WTC11 (cell line): Measurements from ENCODE around the gene ARRDC1. TPM values are rescaled to one million over a fixed set of nuclear protein-coding genes. Genes with fewer than 3 reads are reported as not detected.
A peak's percentile ranks its signal among the peaks of the same experiment; 100 is the strongest.

Source experiments
- ATAC-seq: fragments of 200-7000 bp; cut with Tn5 transposase; 2 replicates; pipeline ENCODE4 v1.10.0; 2021; ENCODE audit warnings: mild to moderate bottlenecking, moderate library complexity
- CTCF ChIA-PET: fragments of 300-600 bp; sonication (Branson Sonifier 250); formaldehyde crosslinking; loops from one replicate; lab custom pipeline; 2021; ENCODE audit warnings: antibody characterized with exemption; lab: Charles Lee
- POLR2A ChIA-PET: fragments of 350-600 bp; sonication (Branson Sonifier 250); formaldehyde crosslinking; loops from one replicate; lab custom pipeline; 2021; ENCODE audit warnings: antibody characterized with exemption; lab: Charles Lee
- DNase-seq: peaks from one replicate; pipeline ENCODE4 v3.0.0; 2021; ENCODE audit warnings: low spot score
- H3K27ac Mint-ChIP-seq: 2 replicates; pipeline ENCODE4 v1.8.0; 2021; ENCODE audit warnings: mixed read lengths
- H3K27me3 Mint-ChIP-seq: 2 replicates; pipeline ENCODE4 v1.8.0; 2021; ENCODE audit warnings: low read depth, mild to moderate bottlenecking, moderate library complexity, mixed read lengths
- H3K36me3 Mint-ChIP-seq: 2 replicates; pipeline ENCODE4 v1.8.0; 2021; ENCODE audit warnings: mixed read lengths
- H3K4me1 Mint-ChIP-seq: 2 replicates; pipeline ENCODE4 v1.8.0; 2022; ENCODE audit warnings: mixed read lengths
- H3K4me3 Mint-ChIP-seq: 2 replicates; pipeline ENCODE4 v1.8.0; 2021; ENCODE audit warnings: mild to moderate bottlenecking, moderate library complexity, mixed read lengths
- H3K9me3 Mint-ChIP-seq: 2 replicates; pipeline ENCODE4 v1.8.0; 2021; ENCODE audit warnings: mixed read lengths
- ARID4B ChIP-seq: sonication (generic); formaldehyde crosslinking; IDR thresholded peaks from 2 replicates; pipeline ENCODE4 v1.8.0; 2023; ENCODE audit warnings: missing genetic modification reagents, mild to moderate bottlenecking, borderline replicate concordance
- ELF4 ChIP-seq: sonication (generic); formaldehyde crosslinking; IDR thresholded peaks from 2 replicates; pipeline ENCODE4 v1.8.1; 2022; ENCODE audit warnings: low read depth, mild to moderate bottlenecking, moderate library complexity, missing genetic modification reagents
- EMX1 ChIP-seq: fragments of 250-450 bp; sonication (Bioruptor Pico); IDR thresholded peaks from 2 replicates; pipeline ENCODE4 v1.8.0; 2021; ENCODE audit warnings: mild to moderate bottlenecking
- ETV6 ChIP-seq: sonication (generic); formaldehyde crosslinking; IDR thresholded peaks from 2 replicates; pipeline ENCODE4 v1.8.1; 2022; ENCODE audit warnings: mild to moderate bottlenecking, missing genetic modification reagents
- FOXK1 ChIP-seq: sonication (generic); formaldehyde crosslinking; IDR thresholded peaks from 2 replicates; pipeline ENCODE4 v1.8.0; 2022; ENCODE audit warnings: mild to moderate bottlenecking, moderate library complexity, missing genetic modification reagents
- GABPB1 ChIP-seq: sonication (generic); formaldehyde crosslinking; IDR thresholded peaks from 2 replicates; pipeline ENCODE4 v1.8.1; 2023; ENCODE audit warnings: mild to moderate bottlenecking, missing genetic modification reagents
- MYBL2 ChIP-seq: sonication (generic); formaldehyde crosslinking; IDR thresholded peaks from 2 replicates; pipeline ENCODE4 v1.8.1; 2023; ENCODE audit warnings: mild to moderate bottlenecking, moderate library complexity, missing genetic modification reagents
- PRDM15 ChIP-seq: sonication (generic); formaldehyde crosslinking; IDR thresholded peaks from 2 replicates; pipeline ENCODE4 v1.8.0; 2022; ENCODE audit warnings: missing genetic modification reagents
- SP1 ChIP-seq: sonication (generic); formaldehyde crosslinking; conservative IDR thresholded peaks from 2 replicates; pipeline ENCODE4 v1.8.1; 2022; ENCODE audit warnings: missing genetic modification reagents
- ZBTB21 ChIP-seq: sonication (generic); formaldehyde crosslinking; IDR thresholded peaks from 2 replicates; pipeline ENCODE4 v1.8.1; 2023; ENCODE audit warnings: mild to moderate bottlenecking, missing genetic modification reagents, borderline replicate concordance
- ZNF263 ChIP-seq: sonication (generic); formaldehyde crosslinking; IDR thresholded peaks from 2 replicates; pipeline ENCODE4 v1.8.1; 2022; ENCODE audit warnings: low read depth, mild to moderate bottlenecking, moderate library complexity, missing genetic modification reagents
- ZNF317 ChIP-seq: sonication (generic); formaldehyde crosslinking; IDR thresholded peaks from 2 replicates; pipeline ENCODE4 v1.8.1; 2023; ENCODE audit warnings: low read depth, mild to moderate bottlenecking, moderate library complexity, missing genetic modification reagents, borderline replicate concordance
- ZNF423 ChIP-seq: fragments of 250-450 bp; sonication (Bioruptor Pico); IDR thresholded peaks from 2 replicates; pipeline ENCODE4 v2.1.2; 2022; ENCODE audit warnings: mild to moderate bottlenecking, moderate library complexity
- ZNF671 ChIP-seq: fragments of 250-450 bp; sonication (Bioruptor Pico); IDR thresholded peaks from 2 replicates; pipeline ENCODE4 v1.8.0; 2021; ENCODE audit warnings: mild to moderate bottlenecking
- total RNA-seq: library from RNA; stranded (reverse); gene quantifications from 3 replicates; pipeline ENCODE4 v1.2.3, GENCODE V29; 2021
- TF ChIP-seq, protein P1 (sequence below): sonication (generic); formaldehyde crosslinking; IDR thresholded peaks from 2 replicates; pipeline ENCODE4 v1.8.0; 2022; ENCODE audit warnings: mild to moderate bottlenecking, missing genetic modification reagents
- TF ChIP-seq, protein P2 (sequence below): fragments of 200-600 bp; IDR thresholded peaks from 2 replicates; pipeline ENCODE4 v1.8.0; 2022; ENCODE audit warnings: antibody characterized with exemption
- TF ChIP-seq, protein P3 (sequence below): sonication (generic); formaldehyde crosslinking; IDR thresholded peaks from 2 replicates; pipeline ENCODE4 v1.8.1; 2022; ENCODE audit warnings: low read depth, mild to moderate bottlenecking, moderate library complexity, missing genetic modification reagents, borderline replicate concordance

ARRDC1 gene
- total RNA-seq, 1 experiment from 2014 or later: 41.3 TPM

DNA sequence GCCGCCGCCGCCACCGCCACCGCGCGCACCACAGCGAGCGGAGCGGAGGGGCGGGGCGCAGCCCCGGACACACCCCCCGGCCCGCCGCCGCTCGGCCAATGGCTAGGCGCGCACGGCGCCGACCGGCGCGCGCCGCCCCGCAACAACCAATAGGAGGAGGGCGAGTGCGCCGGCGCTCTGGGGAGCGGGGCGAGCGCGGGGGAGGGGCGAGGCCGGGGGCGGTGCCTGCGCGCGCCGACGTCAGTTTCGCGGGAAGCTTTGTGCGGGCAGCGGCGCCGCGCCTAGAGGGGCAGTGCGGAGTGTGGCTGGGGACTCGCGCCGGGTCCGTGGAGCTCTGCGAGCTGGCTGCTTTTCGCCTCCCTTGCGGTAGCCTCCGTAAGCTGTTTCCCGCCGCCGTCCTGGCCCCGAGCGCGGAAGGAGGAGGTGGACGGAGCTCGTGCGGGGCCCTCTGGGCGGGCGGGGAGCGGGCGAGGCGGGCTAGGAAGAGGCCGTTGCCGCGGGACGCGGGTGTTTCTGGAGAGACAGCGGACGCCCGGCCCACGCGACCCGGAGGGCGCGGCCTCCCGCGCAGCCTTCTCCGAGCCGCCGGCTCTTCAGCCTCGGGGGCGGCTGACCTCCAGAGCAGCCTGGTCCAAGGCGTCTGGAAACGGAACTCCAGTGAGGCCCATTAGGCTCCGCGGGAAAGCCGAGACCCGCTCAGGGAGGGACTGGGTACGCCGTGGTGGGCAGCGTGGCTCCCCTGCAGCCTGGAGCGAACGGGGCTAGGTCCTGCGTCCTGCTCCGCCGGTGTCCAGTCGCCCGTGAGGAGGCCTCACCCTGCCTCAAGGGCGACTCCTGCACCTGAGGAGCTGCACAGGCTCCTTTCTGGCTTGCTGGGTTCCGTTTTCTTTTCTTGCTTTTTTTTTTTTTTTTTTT lies 14.8 kb upstream of the ARRDC1 start, which contains the start of gene ZMYND19 (continued):
- peak; percentile 74; the same call in 1 of the 2 replicates for TF ChIP-seq ARID4B (CRISPR knock-in tag)

DNA sequence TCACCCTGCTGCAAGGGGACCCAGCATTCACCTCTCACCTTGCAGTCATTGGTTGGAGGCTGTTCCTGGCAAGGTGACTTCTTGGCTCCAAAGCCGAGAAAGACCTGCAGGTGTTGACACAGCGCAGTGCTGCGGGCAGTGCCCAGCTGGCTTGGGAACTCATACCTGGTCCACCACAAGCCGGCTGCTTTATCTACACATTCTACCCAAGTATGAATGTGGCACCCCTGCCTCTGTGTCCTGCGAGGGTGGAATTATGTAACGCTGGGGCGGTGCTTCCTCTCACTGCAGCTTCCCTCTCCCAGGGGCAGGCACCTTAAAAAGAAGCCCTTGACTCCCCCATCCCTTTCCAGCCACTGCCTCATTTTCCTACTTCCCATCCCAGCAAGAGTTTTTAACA lies 12.7 kb upstream of the ARRDC1 start:
- no peak overlapping the region for H3K27ac Mint-ChIP-seq
- DNase-seq: no peak
- no peak for ATAC-seq
- TF ChIP-seq, protein P1, sequence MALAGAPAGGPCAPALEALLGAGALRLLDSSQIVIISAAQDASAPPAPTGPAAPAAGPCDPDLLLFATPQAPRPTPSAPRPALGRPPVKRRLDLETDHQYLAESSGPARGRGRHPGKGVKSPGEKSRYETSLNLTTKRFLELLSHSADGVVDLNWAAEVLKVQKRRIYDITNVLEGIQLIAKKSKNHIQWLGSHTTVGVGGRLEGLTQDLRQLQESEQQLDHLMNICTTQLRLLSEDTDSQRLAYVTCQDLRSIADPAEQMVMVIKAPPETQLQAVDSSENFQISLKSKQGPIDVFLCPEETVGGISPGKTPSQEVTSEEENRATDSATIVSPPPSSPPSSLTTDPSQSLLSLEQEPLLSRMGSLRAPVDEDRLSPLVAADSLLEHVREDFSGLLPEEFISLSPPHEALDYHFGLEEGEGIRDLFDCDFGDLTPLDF (CRISPR knock-in tag): no peak
- TF ChIP-seq GABPB1 (CRISPR knock-in tag): no peak
- TF ChIP-seq, protein P2, sequence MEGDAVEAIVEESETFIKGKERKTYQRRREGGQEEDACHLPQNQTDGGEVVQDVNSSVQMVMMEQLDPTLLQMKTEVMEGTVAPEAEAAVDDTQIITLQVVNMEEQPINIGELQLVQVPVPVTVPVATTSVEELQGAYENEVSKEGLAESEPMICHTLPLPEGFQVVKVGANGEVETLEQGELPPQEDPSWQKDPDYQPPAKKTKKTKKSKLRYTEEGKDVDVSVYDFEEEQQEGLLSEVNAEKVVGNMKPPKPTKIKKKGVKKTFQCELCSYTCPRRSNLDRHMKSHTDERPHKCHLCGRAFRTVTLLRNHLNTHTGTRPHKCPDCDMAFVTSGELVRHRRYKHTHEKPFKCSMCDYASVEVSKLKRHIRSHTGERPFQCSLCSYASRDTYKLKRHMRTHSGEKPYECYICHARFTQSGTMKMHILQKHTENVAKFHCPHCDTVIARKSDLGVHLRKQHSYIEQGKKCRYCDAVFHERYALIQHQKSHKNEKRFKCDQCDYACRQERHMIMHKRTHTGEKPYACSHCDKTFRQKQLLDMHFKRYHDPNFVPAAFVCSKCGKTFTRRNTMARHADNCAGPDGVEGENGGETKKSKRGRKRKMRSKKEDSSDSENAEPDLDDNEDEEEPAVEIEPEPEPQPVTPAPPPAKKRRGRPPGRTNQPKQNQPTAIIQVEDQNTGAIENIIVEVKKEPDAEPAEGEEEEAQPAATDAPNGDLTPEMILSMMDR: no peak
- TF ChIP-seq ZNF671 (CRISPR knock-in tag): no peak
- TF ChIP-seq ELF4 (CRISPR knock-in tag): no peak
- H3K4me3 Mint-ChIP-seq: no peak overlapping the region
- POLR2A ChIA-PET: interaction anchor here (2.9 kb wide), 1 partner anchor 12 kb away, joined by 15 read pairs; the partner anchor contains the start of gene ARRDC1
- peaks cover 7% of the 10 kb centered on the region for H3K36me3 Mint-ChIP-seq
- H3K27me3 Mint-ChIP-seq: peaks cover 8% of the 10 kb centered on the region
- peaks cover 5% of the 10 kb centered on the region; the same call in 1 of the 2 replicates for H3K4me1 Mint-ChIP-seq
- CTCF ChIA-PET: interaction anchor here (1.5 to 3.1 kb wide), 3 partner anchors 12 to 179 kb away, joined by 3 to 51 read pairs (median 11); partner anchors contain the start of gene ARRDC1
- H3K9me3 Mint-ChIP-seq: peaks cover 3% of the 10 kb centered on the region; the same call in 1 of the 2 replicates

GRCh38 chr9:137593176-137593575 lies 12.3 kb upstream of the ARRDC1 start:
- ATAC-seq: no peak
- TF ChIP-seq ZNF317 (CRISPR knock-in tag) (no peak), ZBTB21 (CRISPR knock-in tag) (no peak), EMX1 (CRISPR knock-in tag) (no peak), ETV6 (no peak), PRDM15 (no peak), MYBL2 (CRISPR knock-in tag) (no peak), ZNF423 (CRISPR knock-in tag) (no peak), FOXK1 (CRISPR knock-in tag) (no peak), SP1 (no peak), ZNF263 (no peak)
- TF ChIP-seq, protein P3, sequence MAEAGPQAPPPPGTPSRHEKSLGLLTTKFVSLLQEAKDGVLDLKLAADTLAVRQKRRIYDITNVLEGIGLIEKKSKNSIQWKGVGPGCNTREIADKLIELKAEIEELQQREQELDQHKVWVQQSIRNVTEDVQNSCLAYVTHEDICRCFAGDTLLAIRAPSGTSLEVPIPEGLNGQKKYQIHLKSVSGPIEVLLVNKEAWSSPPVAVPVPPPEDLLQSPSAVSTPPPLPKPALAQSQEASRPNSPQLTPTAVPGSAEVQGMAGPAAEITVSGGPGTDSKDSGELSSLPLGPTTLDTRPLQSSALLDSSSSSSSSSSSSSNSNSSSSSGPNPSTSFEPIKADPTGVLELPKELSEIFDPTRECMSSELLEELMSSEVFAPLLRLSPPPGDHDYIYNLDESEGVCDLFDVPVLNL (CRISPR knock-in tag): no peak
- TF ChIP-seq, protein P1 (CRISPR knock-in tag): no peak
- DNase-seq: no peak
- H3K4me1 Mint-ChIP-seq: peaks cover 5% of the 10 kb centered on the region; the same call in 1 of the 2 replicates
- H3K27ac Mint-ChIP-seq: no peak overlapping the region
- CTCF ChIA-PET: interaction anchor here (1.5 to 3.1 kb wide), 2 partner anchors 12 to 179 kb away, joined by 3 to 11 read pairs; partner anchors contain the start of gene ARRDC1
- peaks cover 3% of the 10 kb centered on the region; the same call in 1 of the 2 replicates for H3K9me3 Mint-ChIP-seq
- peaks cover 2% of the 10 kb centered on the region for H3K36me3 Mint-ChIP-seq
- POLR2A ChIA-PET: no interaction called here
- H3K27me3 Mint-ChIP-seq: peaks cover 9% of the 10 kb centered on the region
- no peak overlapping the region for H3K4me3 Mint-ChIP-seq
